HCT116 (cell line): ENCODE measurements around the gene RAD50. TPM values are rescaled to one million over a fixed set of nuclear protein-coding genes. Genes with fewer than 3 reads are reported as not detected.

Experiments used
- ATAC-seq: fragments of 200-7000 bp; cut with Tn5 transposase; 2 replicates; pipeline ENCODE4 v1.9.1; 2020; ENCODE audit warnings: mild to moderate bottlenecking, moderate library complexity
- BruUV-seq: library from RNA; stranded (reverse); fragments of 400-500 nt; replicated peaks from 2 replicates; lab custom pipeline; 2021; lab: Mats Ljungman, UMichigan
- CTCF ChIA-PET: fragments of 300-600 bp; sonication (Branson Sonifier 250); formaldehyde crosslinking; loops from one replicate; lab custom pipeline; 2021; ENCODE audit warnings: antibody characterized with exemption; lab: Charles Lee
- POLR2A ChIA-PET: fragments of 300-600, 350-600 bp; sonication (Branson Sonifier 250); formaldehyde crosslinking; loops from one replicate; lab custom pipeline; 2021; ENCODE audit warnings: antibody characterized with exemption; lab: Charles Lee
- RAD21 ChIA-PET, 2 experiments: fragments of 300-600 bp; sonication (Branson Sonifier 250); formaldehyde crosslinking; loops; one replicate each; lab custom pipeline; 2023; ENCODE audit warnings: low total read pairs in 2 of 2; ENCODE audit not compliant: uncharacterized antibody in 2 of 2, unreplicated experiment in 2 of 2, low non-redundant PET in 1 of 2; lab: Charles Lee
- DNase-seq: peaks from one replicate; pipeline ENCODE4 v3.0.0-alpha.2; 2010; ENCODE audit warnings: low read depth, low spot score
- H2AFZ ChIP-seq: fragments of 200-600 bp; shearing (Covaris generic), sonication (generic); 2 replicates; pipeline ENCODE4 v1.6.1; 2017; ENCODE audit warnings: low read depth, mixed run types, mixed read lengths, antibody characterized with exemption, low read length; ENCODE audit not compliant: poor library complexity, severe bottlenecking
- H3K27ac ChIP-seq: 2 replicates; pipeline ENCODE4 v1.5.1; 2012; ENCODE audit warnings: low read depth, low read length
- H3K27me3 ChIP-seq: fragments of 200-600 bp; sonication (generic); 2 replicates; pipeline ENCODE4 v1.6.1; 2016; ENCODE audit warnings: mixed run types, low read length, mixed read lengths; ENCODE audit not compliant: insufficient read depth
- H3K36me3 ChIP-seq, 2 experiments: fragments of 200-500 bp in 1 of 2; fragments of 200-600 bp in 1 of 2; sonication (Bioruptor generic) in 1 of 2; sonication (generic) in 1 of 2; 2 replicates each; pipeline versions ENCODE4 v1.5.1 to v1.6.1; 2014 to 2016; ENCODE audit warnings: low read length in 2 of 2, inconsistent platforms in 1 of 2, mixed read lengths in 1 of 2, mixed run types in 1 of 2; ENCODE audit not compliant: insufficient read depth in 2 of 2, control insufficient read depth in 1 of 2
- H3K4me1 ChIP-seq, 2 experiments: fragments of 200-600 bp in 1 of 2; sonication (generic) in 1 of 2; 2 replicates each; pipeline versions ENCODE4 v1.5.1 to v1.6.1; 2012 to 2017; ENCODE audit warnings: low read length in 2 of 2, inconsistent platforms in 1 of 2, mild to moderate bottlenecking in 1 of 2, mixed read lengths in 1 of 2, mixed run types in 1 of 2, moderate library complexity in 1 of 2; ENCODE audit not compliant: insufficient read depth in 2 of 2, control insufficient read depth in 1 of 2
- H3K4me2 ChIP-seq: fragments of 200-600 bp; sonication (generic); 2 replicates; pipeline ENCODE4 v1.6.1; 2017; ENCODE audit warnings: mixed run types, low read length, mixed read lengths
- H3K4me3 ChIP-seq, 2 experiments: fragments of 200-600 bp in 1 of 2; sonication (generic) in 1 of 2; replicated peaks in 1 of 2; 2 replicates each; pipeline ENCODE4 v1.5.1; 2011 to 2016; ENCODE audit warnings: low read length in 2 of 2, control low read depth in 1 of 2, low read depth in 1 of 2, mild to moderate bottlenecking in 1 of 2, mixed read lengths in 1 of 2, mixed run types in 1 of 2
- H3K79me2 ChIP-seq: fragments of 200-600 bp; sonication (generic); 2 replicates; pipeline ENCODE4 v1.6.1; 2017; ENCODE audit warnings: mild to moderate bottlenecking, mixed run types, low read length, moderate library complexity, mixed read lengths; ENCODE audit not compliant: insufficient read depth
- H3K9ac ChIP-seq: fragments of 200-600 bp; sonication (generic); 2 replicates; pipeline ENCODE4 v1.6.1; 2016; ENCODE audit warnings: low read length, mixed read lengths
- H3K9me2 ChIP-seq: fragments of 200-600 bp; sonication (generic), shearing (Covaris generic); 2 replicates; pipeline ENCODE4 v1.6.1; 2017; ENCODE audit warnings: mixed run types, mild to moderate bottlenecking, moderate library complexity; ENCODE audit not compliant: insufficient read depth
- H3K9me3 ChIP-seq, 2 experiments: fragments of 200-500 bp in 1 of 2; fragments of 200-600 bp in 1 of 2; sonication (Bioruptor generic) in 1 of 2; sonication (generic) in 1 of 2; 2 replicates each; pipeline ENCODE4 v1.6.1; 2014 to 2017; ENCODE audit warnings: low read length in 2 of 2, mixed read lengths in 2 of 2, inconsistent platforms in 1 of 2, low read depth in 1 of 2, mild to moderate bottlenecking in 1 of 2, mixed run types in 1 of 2, moderate library complexity in 1 of 2; ENCODE audit not compliant: control insufficient read depth in 1 of 2, insufficient read depth in 1 of 2
- H4K20me1 ChIP-seq: fragments of 200-600 bp; sonication (generic), shearing (Covaris generic); 2 replicates; pipeline ENCODE4 v1.6.1; 2017; ENCODE audit warnings: mixed run types, mild to moderate bottlenecking, moderate library complexity; ENCODE audit not compliant: insufficient read depth
- CEBPB ChIP-seq: IDR thresholded peaks from 2 replicates; pipeline ENCODE4 v1.6.1; 2012; ENCODE audit warnings: low read depth
- EGR1 ChIP-seq: IDR thresholded peaks from 2 replicates; pipeline ENCODE4 v1.6.1; 2012; ENCODE audit warnings: low read depth
- EZH2 ChIP-seq: fragments of 200-600 bp; sonication (generic); IDR thresholded peaks from 2 replicates; pipeline ENCODE4 v1.6.1; 2017; ENCODE audit warnings: antibody characterized with exemption, mixed run types
- EZH2phosphoT487 ChIP-seq: fragments of 200-600 bp; IDR thresholded peaks from 2 replicates; pipeline ENCODE4 v1.6.1; 2018; ENCODE audit warnings: antibody characterized with exemption, borderline replicate concordance
- POLR2A ChIP-seq: IDR thresholded peaks from 2 replicates; pipeline ENCODE4 v1.7.0; 2011; ENCODE audit warnings: borderline replicate concordance; ENCODE audit not compliant: insufficient read depth, insufficient read length; ENCODE audit errors: extremely low read depth
- RAD21 ChIP-seq: IDR thresholded peaks from 2 replicates; pipeline ENCODE4 v1.6.1; 2012; ENCODE audit warnings: low read depth, mild to moderate bottlenecking
- SIN3A ChIP-seq: IDR thresholded peaks from 2 replicates; pipeline ENCODE4 v1.6.1; 2012; ENCODE audit warnings: low read depth
- TCF7L2 ChIP-seq: IDR thresholded peaks from 2 replicates; pipeline ENCODE4 v1.7.0; 2011; ENCODE audit warnings: borderline replicate concordance, inconsistent platforms; ENCODE audit not compliant: insufficient read depth, insufficient read length; ENCODE audit errors: extremely low read depth
- ZFX ChIP-seq: fragments of 450-650 bp; IDR thresholded peaks from 2 replicates; pipeline ENCODE4 v1.6.1; 2017
- intact Hi-C: fragments of 100-400 bp; cut with micrococcal nuclease; formaldehyde crosslinking; loops from 2 replicates; pipeline ENCODE4 v1.10.0; 2022
- total RNA-seq: library from RNA; stranded (reverse); gene quantifications from one replicate; pipeline ENCODE4 v1.2.1, GENCODE V29; 2021; ENCODE audit not compliant: unreplicated experiment
- TF ChIP-seq, protein P1 (sequence below): IDR thresholded peaks from 2 replicates; pipeline ENCODE4 v1.6.1; 2012
- TF ChIP-seq, protein P2 (sequence below): IDR thresholded peaks from 2 replicates; pipeline ENCODE4 v1.6.1; 2012; ENCODE audit warnings: low read depth
- TF ChIP-seq, protein P3 (sequence below): IDR thresholded peaks from 2 replicates; pipeline ENCODE4 v1.6.1; 2012
- TF ChIP-seq, protein P4 (sequence below): IDR thresholded peaks from 2 replicates; pipeline ENCODE4 v1.6.1; 2011; ENCODE audit warnings: mild to moderate bottlenecking, low read length, moderate library complexity; ENCODE audit not compliant: insufficient replicate concordance; ENCODE audit errors: extremely low read depth

The RAD50 gene
- total RNA-seq, 1 experiment from 2014 or later = 43.6 TPM

- Histone ChIP-seq H3K9me3 (no peaks in the 10 kb centered on the region), H2AFZ (no peak overlapping the region), H3K9ac (no peak overlapping the region), H3K9me2 (no peaks in the 10 kb centered on the region), H3K4me2 (no peak overlapping the region), H4K20me1 (no peaks in the 10 kb centered on the region), H3K4me1 (peaks cover 0 to 3% of the 10 kb centered on the region in 2 experiments; a peak in 1 of 4 replicates), H3K79me2 (no peaks in the 10 kb centered on the region), H3K4me3 (no peak overlapping the region), H3K27me3 (no peaks in the 10 kb centered on the region), H3K36me3 (peaks cover 21 to 43% of the 10 kb centered on the region in 2 experiments), H3K27ac (no peak overlapping the region)
- TF ChIP-seq, protein P1, sequence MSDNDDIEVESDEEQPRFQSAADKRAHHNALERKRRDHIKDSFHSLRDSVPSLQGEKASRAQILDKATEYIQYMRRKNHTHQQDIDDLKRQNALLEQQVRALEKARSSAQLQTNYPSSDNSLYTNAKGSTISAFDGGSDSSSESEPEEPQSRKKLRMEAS = no peak
- TF ChIP-seq CEBPB = no peak
- TF ChIP-seq, protein P2, sequence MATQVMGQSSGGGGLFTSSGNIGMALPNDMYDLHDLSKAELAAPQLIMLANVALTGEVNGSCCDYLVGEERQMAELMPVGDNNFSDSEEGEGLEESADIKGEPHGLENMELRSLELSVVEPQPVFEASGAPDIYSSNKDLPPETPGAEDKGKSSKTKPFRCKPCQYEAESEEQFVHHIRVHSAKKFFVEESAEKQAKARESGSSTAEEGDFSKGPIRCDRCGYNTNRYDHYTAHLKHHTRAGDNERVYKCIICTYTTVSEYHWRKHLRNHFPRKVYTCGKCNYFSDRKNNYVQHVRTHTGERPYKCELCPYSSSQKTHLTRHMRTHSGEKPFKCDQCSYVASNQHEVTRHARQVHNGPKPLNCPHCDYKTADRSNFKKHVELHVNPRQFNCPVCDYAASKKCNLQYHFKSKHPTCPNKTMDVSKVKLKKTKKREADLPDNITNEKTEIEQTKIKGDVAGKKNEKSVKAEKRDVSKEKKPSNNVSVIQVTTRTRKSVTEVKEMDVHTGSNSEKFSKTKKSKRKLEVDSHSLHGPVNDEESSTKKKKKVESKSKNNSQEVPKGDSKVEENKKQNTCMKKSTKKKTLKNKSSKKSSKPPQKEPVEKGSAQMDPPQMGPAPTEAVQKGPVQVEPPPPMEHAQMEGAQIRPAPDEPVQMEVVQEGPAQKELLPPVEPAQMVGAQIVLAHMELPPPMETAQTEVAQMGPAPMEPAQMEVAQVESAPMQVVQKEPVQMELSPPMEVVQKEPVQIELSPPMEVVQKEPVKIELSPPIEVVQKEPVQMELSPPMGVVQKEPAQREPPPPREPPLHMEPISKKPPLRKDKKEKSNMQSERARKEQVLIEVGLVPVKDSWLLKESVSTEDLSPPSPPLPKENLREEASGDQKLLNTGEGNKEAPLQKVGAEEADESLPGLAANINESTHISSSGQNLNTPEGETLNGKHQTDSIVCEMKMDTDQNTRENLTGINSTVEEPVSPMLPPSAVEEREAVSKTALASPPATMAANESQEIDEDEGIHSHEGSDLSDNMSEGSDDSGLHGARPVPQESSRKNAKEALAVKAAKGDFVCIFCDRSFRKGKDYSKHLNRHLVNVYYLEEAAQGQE = no peak
- no peak for TF ChIP-seq RAD21
- no peak for TF ChIP-seq EGR1
- TF ChIP-seq SIN3A = no peak
- TF ChIP-seq, protein P3, sequence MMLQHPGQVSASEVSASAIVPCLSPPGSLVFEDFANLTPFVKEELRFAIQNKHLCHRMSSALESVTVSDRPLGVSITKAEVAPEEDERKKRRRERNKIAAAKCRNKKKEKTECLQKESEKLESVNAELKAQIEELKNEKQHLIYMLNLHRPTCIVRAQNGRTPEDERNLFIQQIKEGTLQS = no peak
- TF ChIP-seq, protein P4, sequence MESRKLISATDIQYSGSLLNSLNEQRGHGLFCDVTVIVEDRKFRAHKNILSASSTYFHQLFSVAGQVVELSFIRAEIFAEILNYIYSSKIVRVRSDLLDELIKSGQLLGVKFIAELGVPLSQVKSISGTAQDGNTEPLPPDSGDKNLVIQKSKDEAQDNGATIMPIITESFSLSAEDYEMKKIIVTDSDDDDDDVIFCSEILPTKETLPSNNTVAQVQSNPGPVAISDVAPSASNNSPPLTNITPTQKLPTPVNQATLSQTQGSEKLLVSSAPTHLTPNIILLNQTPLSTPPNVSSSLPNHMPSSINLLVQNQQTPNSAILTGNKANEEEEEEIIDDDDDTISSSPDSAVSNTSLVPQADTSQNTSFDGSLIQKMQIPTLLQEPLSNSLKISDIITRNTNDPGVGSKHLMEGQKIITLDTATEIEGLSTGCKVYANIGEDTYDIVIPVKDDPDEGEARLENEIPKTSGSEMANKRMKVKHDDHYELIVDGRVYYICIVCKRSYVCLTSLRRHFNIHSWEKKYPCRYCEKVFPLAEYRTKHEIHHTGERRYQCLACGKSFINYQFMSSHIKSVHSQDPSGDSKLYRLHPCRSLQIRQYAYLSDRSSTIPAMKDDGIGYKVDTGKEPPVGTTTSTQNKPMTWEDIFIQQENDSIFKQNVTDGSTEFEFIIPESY = no peak
- TF ChIP-seq EZH2phosphoT487 = no peak
- TF ChIP-seq POLR2A = no peak
- TF ChIP-seq TCF7L2 = no peak
- no peak for TF ChIP-seq ZFX
- TF ChIP-seq EZH2 = no peak
- ChIA-PET POLR2A (no interaction called here), CTCF (no interaction called here), RAD21 (no interaction called here)
- DNase-seq (no peak), ATAC-seq (no peak)
- no TSS peak for BruUV-seq
- intact Hi-C loops = no loop called here
These were observed 37.4 kb downstream of the RAD50 start for GRCh38 chr5:132594170-132594569.
